ENCODE measurements around the gene EYA4.

EYA4 gene

GRCh38 chr6:133340557-133340956 is 99.4 kb downstream of the EYA4 start (continued):
- TF ChIP-seq ZNF398 (tag by site-specific recombination; IDR thresholded peaks at IDR 0.05) (peak; percentile 52), ZBTB17 (tag by site-specific recombination; IDR thresholded peaks at IDR 0.05) (peak; percentile 99), ZNF132 (tag by site-specific recombination; IDR thresholded peaks at IDR 0.05; ENCODE audit: borderline replicate concordance) (no peak), ZNF341 (tag by site-specific recombination; IDR thresholded peaks at IDR 0.05; ENCODE audit: low read depth) (no peak), ZNF560 (tag by site-specific recombination; IDR thresholded peaks at IDR 0.05; ENCODE audit: borderline replicate concordance) (no peak), ZNF692 (tag by site-specific recombination; IDR thresholded peaks at IDR 0.05) (0 out of 2 replicates have a peak, but pooled peaks have one; percentile 25), PATZ1 (tag by site-specific recombination; IDR thresholded peaks at IDR 0.05) (peak; percentile 35; the same call in 1 of the 2 replicates), ZBTB7A (tag by site-specific recombination; IDR thresholded peaks at IDR 0.05; ENCODE audit: low read depth) (no peak), ZNF335 (tag by site-specific recombination; conservative IDR thresholded peaks at IDR 0.05) (no peak), RBAK (tag by site-specific recombination; IDR thresholded peaks at IDR 0.05) (no peak), ZNF16 (tag by site-specific recombination; IDR thresholded peaks at IDR 0.05; ENCODE audit: low read depth) (no peak), ZNF600 (tag by site-specific recombination; IDR thresholded peaks at IDR 0.05) (peak; percentile 82), ZNF571 (tag by site-specific recombination; IDR thresholded peaks at IDR 0.05) (no peak)

- peaks cover 67% of the 10 kb centered on the region for H3K4me1 ChIP-seq (ENCODE audit: control insufficient read depth, insufficient read depth, low read length)
- CTCF ChIA-PET: interaction anchor here (0.6 to 1.0 kb wide), 5 partner anchors 20 to 209 kb away, joined by 3 to 5 read pairs (median 3); no protein-coding TSS in a partner anchor
- H3K4me3 ChIP-seq (ENCODE audit: low read depth, low read length): no peak overlapping the region
- no peaks in the 10 kb centered on the region for H3K36me3 ChIP-seq (ENCODE audit: control insufficient read depth in 2 of 2, insufficient read depth in 1 of 2, low read length in 2 of 2)
- POLR2A ChIA-PET: interaction anchor here (0.6 to 1.1 kb wide), 3 partner anchors 11 to 1156 kb away, joined by 3 to 4 read pairs (median 3); no protein-coding TSS in a partner anchor
- H3K9me3 ChIP-seq (ENCODE audit: control insufficient read depth, insufficient read depth, low read depth, low read length): no peaks in the 10 kb centered on the region
- peak overlapping the region; percentile 84 for H3K27ac ChIP-seq (ENCODE audit: extremely low read depth, low read depth, low read length)
- TF ChIP-seq ZNF670 (tag by site-specific recombination; IDR thresholded peaks at IDR 0.05; ENCODE audit: low read depth) (no peak), ZNF560 (tag by site-specific recombination; IDR thresholded peaks at IDR 0.05; ENCODE audit: borderline replicate concordance) (no peak), TSHZ1 (tag by site-specific recombination; IDR thresholded peaks at IDR 0.05; ENCODE audit: borderline replicate concordance) (peak; percentile 68; the same call in 1 of the 2 replicates), ZBTB17 (tag by site-specific recombination; IDR thresholded peaks at IDR 0.05) (peak; percentile 29; the same call in 1 of the 2 replicates), ZNF24 (tag by site-specific recombination; IDR thresholded peaks at IDR 0.05) (peak; percentile 75), ZEB2 (tag by site-specific recombination; IDR thresholded peaks at IDR 0.05) (peak; percentile 96), ZSCAN23 (tag by site-specific recombination; IDR thresholded peaks at IDR 0.05) (peak; percentile 67; the same call in 1 of the 2 replicates), ZSCAN16 (tag by site-specific recombination; IDR thresholded peaks at IDR 0.05) (no peak), ZNF174 (tag by site-specific recombination; IDR thresholded peaks at IDR 0.05) (no peak), IKZF3 (tag by site-specific recombination; IDR thresholded peaks at IDR 0.05) (peak; percentile 96), PRDM6 (tag by site-specific recombination; IDR thresholded peaks at IDR 0.05) (peak; percentile 100), ZNF138 (tag by site-specific recombination; IDR thresholded peaks at IDR 0.05; ENCODE audit: borderline replicate concordance) (no peak), MZF1 (tag by site-specific recombination; IDR thresholded peaks at IDR 0.05; ENCODE audit: borderline replicate concordance) (peak; percentile 86), ZNF664 (tag by site-specific recombination; IDR thresholded peaks at IDR 0.05) (no peak)
Observed at GRCh38 chr6:133341607-133342158, 100.5 kb downstream of the EYA4 start.
